ENCODE measurements around the gene RGS11.

DNA sequence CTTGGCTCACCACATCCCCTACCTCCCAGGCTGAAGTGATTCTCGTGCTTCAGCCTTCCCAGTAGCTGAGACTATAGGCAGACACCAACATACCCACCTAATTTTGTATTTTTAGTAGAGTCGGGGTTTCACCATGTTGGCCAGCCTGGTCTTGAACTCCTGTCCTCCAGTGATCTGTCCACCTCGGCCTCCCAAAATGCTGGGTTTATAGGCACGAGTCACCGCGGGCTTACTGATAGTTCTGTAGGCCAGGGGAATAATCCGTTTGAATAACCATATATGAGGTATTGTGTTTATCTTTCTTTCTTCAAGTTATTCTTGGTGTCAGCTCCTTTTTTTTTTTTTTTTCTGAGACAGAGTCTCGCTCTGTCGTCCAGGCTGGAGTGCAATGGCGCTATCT is 33.5 kb downstream of the RGS11 start:
- TF ChIP-seq POLR2AphosphoS5 (IDR thresholded peaks at IDR 0.05; ENCODE audit: low read depth, low read length) (no peak), REST (IDR thresholded peaks at IDR 0.05; ENCODE audit: insufficient read depth in 1 of 2, low read depth in 2 of 2, low read length in 2 of 2) (no peak)

All from PFSK-1 (cell line).